Stomach (tissue), 4 donors: ENCODE measurements around the gene SHISA6.

Experiments
- CTCF ChIP-seq, 7 experiments: fragments of 450-650 bp in 4 of 7; fragments of 200-600 bp in 3 of 7; sonication (generic) in 3 of 7; IDR thresholded peaks; one replicate each; pipeline ENCODE4 v1.5.1; 2016 to 2019; ENCODE audit warnings: antibody characterized with exemption in 7 of 7, control low read depth in 2 of 7, mild to moderate bottlenecking in 1 of 7
- EP300 ChIP-seq: sonication (generic); formaldehyde crosslinking; IDR thresholded peaks from one replicate; pipeline ENCODE4 v1.6.1; 2017; ENCODE audit warnings: antibody characterized with exemption
- POLR2AphosphoS5 ChIP-seq, 3 donors: sonication (generic); formaldehyde crosslinking; IDR thresholded peaks; one replicate each; pipeline ENCODE4 v1.6.1; 2016; ENCODE audit warnings: antibody characterized with exemption in 3 of 3

GRCh38 chr17:11251561-11252107 is 10.6 kb downstream of the SHISA6 start:
- TF ChIP-seq EP300 (no peak), CTCF (IDR thresholded peaks at IDR 0.05) (no peak), POLR2AphosphoS5 (IDR thresholded peaks at IDR 0.05) (no peak)
